H1 (cell line): ENCODE data around the gene LRRC27. TPM values are rescaled to one million over a fixed set of nuclear protein-coding genes. Genes with fewer than 3 reads are reported as not detected.
A peak's percentile ranks its signal among the peaks of the same experiment; 100 is the strongest.

Experiments
- CTCF ChIA-PET: fragments of 300-600 bp; sonication (Branson Sonifier 250); formaldehyde crosslinking; loops from one replicate; lab custom pipeline; 2021; ENCODE audit not compliant: partially characterized antibody; lab: Charles Lee
- POLR2A ChIA-PET: fragments of 300-600 bp; sonication (Branson Sonifier 250); formaldehyde crosslinking; loops from one replicate; lab custom pipeline; 2021; ENCODE audit warnings: inconsistent platforms; ENCODE audit not compliant: partially characterized antibody; lab: Charles Lee
- DNase-seq, 2 experiments: peaks; one replicate each; pipeline versions ENCODE4 v3.0.0 to v3.0.0-alpha.2; 2010 to 2022; ENCODE audit warnings: low spot score in 2 of 2, low read depth in 1 of 2, mixed read lengths in 1 of 2
- FAIRE-seq: peaks from 2 replicates; lab custom pipeline; 2011; peaks lifted over from hg19 to GRCh38; lab: Jason Lieb, UNC
- H2AFZ ChIP-seq: 2 replicates; pipeline ENCODE4 v1.8.1; 2012; ENCODE audit warnings: low read length, inconsistent platforms
- H2AK5ac ChIP-seq: 2 replicates; pipeline ENCODE4 v1.6.1; 2013; ENCODE audit warnings: low read depth, low read length
- H2BK120ac ChIP-seq: replicated peaks from 2 replicates; pipeline ENCODE3; 2013; ENCODE audit warnings: low read depth, low read length, inconsistent platforms
- H2BK12ac ChIP-seq: 2 replicates; pipeline ENCODE4 v1.6.1; 2013; ENCODE audit warnings: low read depth, low read length
- H2BK15ac ChIP-seq: 2 replicates; pipeline ENCODE4 v1.6.1; 2013; ENCODE audit warnings: low read length
- H2BK20ac ChIP-seq: 2 replicates; pipeline ENCODE4 v1.6.1; 2013; ENCODE audit warnings: low read length
- H2BK5ac ChIP-seq: 2 replicates; pipeline ENCODE4 v1.6.1; 2013; ENCODE audit warnings: low read depth, low read length
- H3K14ac ChIP-seq: 2 replicates; pipeline ENCODE4 v1.6.1; 2013; ENCODE audit warnings: inconsistent platforms; ENCODE audit not compliant: insufficient read length
- H3K18ac ChIP-seq: 2 replicates; pipeline ENCODE4 v1.6.1; 2013; ENCODE audit warnings: low read length; ENCODE audit errors: extremely low read depth
- H3K23ac ChIP-seq: 2 replicates; pipeline ENCODE4 v1.6.1; 2013; ENCODE audit warnings: inconsistent platforms; ENCODE audit not compliant: insufficient read length
- H3K23me2 ChIP-seq: 2 replicates; pipeline ENCODE4 v1.6.1; 2013; ENCODE audit warnings: low read depth, low read length
- H3K27ac ChIP-seq: 2 replicates; pipeline ENCODE4 v1.6.1; 2011; ENCODE audit warnings: low read depth, low read length, inconsistent platforms
- H3K27me3 ChIP-seq, 4 experiments: replicated peaks in 1 of 4; 1 replicate in 1 of 4; 2 replicates in 3 of 4; pipeline versions ENCODE4 v1.6.1 to v1.8.1; 2011 to 2013; ENCODE audit warnings: low read length in 3 of 4, mild to moderate bottlenecking in 3 of 4, inconsistent platforms in 2 of 4, mixed read lengths in 2 of 4, moderate library complexity in 1 of 4; ENCODE audit not compliant: control insufficient read depth in 3 of 4, insufficient read depth in 3 of 4; ENCODE audit errors: extremely low read depth in 1 of 4
- H3K36me3 ChIP-seq, 4 experiments: 2 replicates each; pipeline versions ENCODE4 v1.6.1 to v1.8.1; 2011 to 2013; ENCODE audit warnings: mild to moderate bottlenecking in 4 of 4, low read length in 3 of 4, moderate library complexity in 2 of 4, control low read depth in 1 of 4, inconsistent platforms in 1 of 4; ENCODE audit not compliant: insufficient read depth in 4 of 4, control insufficient read depth in 2 of 4
- H3K4ac ChIP-seq: replicated peaks from 2 replicates; pipeline ENCODE3; 2013; ENCODE audit warnings: low read length, low read depth, mixed read lengths, inconsistent platforms; ENCODE audit not compliant: insufficient read length
- H3K4me1 ChIP-seq, 4 experiments: replicated peaks in 1 of 4; 1 replicate in 1 of 4; 2 replicates in 3 of 4; pipeline versions ENCODE4 v1.6.1 to v1.8.1; 2011 to 2013; ENCODE audit warnings: low read length in 3 of 4, inconsistent platforms in 2 of 4, mixed read lengths in 1 of 4; ENCODE audit not compliant: insufficient read depth in 4 of 4, control insufficient read depth in 3 of 4
- H3K4me2 ChIP-seq, 2 experiments: 2 replicates each; pipeline versions ENCODE4 v1.6.1 to v1.8.1; 2011 to 2013; ENCODE audit warnings: low read depth in 2 of 2, low read length in 2 of 2, control low read depth in 1 of 2, inconsistent platforms in 1 of 2, mild to moderate bottlenecking in 1 of 2; ENCODE audit not compliant: insufficient read depth in 1 of 2
- H3K4me3 ChIP-seq, 4 experiments: fragments of 200-600, 300-600 bp in 1 of 4; sonication (generic), shearing (Covaris generic), sonication (Bioruptor Twin) in 1 of 4; 2 replicates each; pipeline versions ENCODE4 v1.5.1 to v1.8.1; 2011 to 2016; ENCODE audit warnings: low read length in 4 of 4, low read depth in 3 of 4, control low read depth in 2 of 4, inconsistent platforms in 2 of 4, mild to moderate bottlenecking in 2 of 4, mixed read lengths in 1 of 4, moderate library complexity in 1 of 4; ENCODE audit not compliant: insufficient read depth in 2 of 4; ENCODE audit errors: extremely low read depth in 1 of 4
- H3K56ac ChIP-seq: replicated peaks from 2 replicates; pipeline ENCODE3; 2013; ENCODE audit warnings: low read depth, mild to moderate bottlenecking, mixed read lengths, low read length, inconsistent platforms; ENCODE audit not compliant: insufficient read length
- H3K79me1 ChIP-seq: 2 replicates; pipeline ENCODE4 v1.6.1; 2013; ENCODE audit warnings: low read depth, low read length, control low read depth
- H3K79me2 ChIP-seq, 2 experiments: 2 replicates each; pipeline versions ENCODE4 v1.6.1 to v1.8.1; 2012 to 2013; ENCODE audit warnings: low read length in 2 of 2, mild to moderate bottlenecking in 2 of 2, inconsistent platforms in 1 of 2; ENCODE audit not compliant: insufficient read depth in 2 of 2, control insufficient read depth in 1 of 2
- H3K9ac ChIP-seq, 4 experiments: replicated peaks in 1 of 4; 1 replicate in 1 of 4; 2 replicates in 3 of 4; pipeline versions ENCODE4 v1.6.1 to v1.8.1; 2011 to 2013; ENCODE audit warnings: low read depth in 3 of 4, low read length in 3 of 4, control low read depth in 2 of 4, mild to moderate bottlenecking in 2 of 4, moderate library complexity in 2 of 4, inconsistent platforms in 1 of 4; ENCODE audit errors: extremely low read depth in 1 of 4
- H3K9me3 ChIP-seq, 2 experiments: 2 replicates each; pipeline versions ENCODE4 v1.6.1 to v1.8.1; 2012 to 2013; ENCODE audit warnings: mild to moderate bottlenecking in 2 of 2, moderate library complexity in 2 of 2, control low read depth in 1 of 2, inconsistent platforms in 1 of 2, low read depth in 1 of 2, low read length in 1 of 2, mixed read lengths in 1 of 2; ENCODE audit not compliant: insufficient read depth in 2 of 2
- H4K20me1 ChIP-seq, 2 experiments: replicated peaks in 1 of 2; 2 replicates each; pipeline versions ENCODE3 to v1.8.1; 2011 to 2013; ENCODE audit warnings: inconsistent platforms in 2 of 2, low read length in 2 of 2, mild to moderate bottlenecking in 1 of 2; ENCODE audit not compliant: insufficient read depth in 2 of 2, control insufficient read depth in 1 of 2
- H4K5ac ChIP-seq: 2 replicates; pipeline ENCODE4 v1.6.1; 2013; ENCODE audit warnings: low read length, low read depth, mixed read lengths, inconsistent platforms; ENCODE audit not compliant: insufficient read length
- H4K8ac ChIP-seq: 2 replicates; pipeline ENCODE4 v1.8.0; 2013; ENCODE audit warnings: mild to moderate bottlenecking, moderate library complexity, low read length, inconsistent platforms; ENCODE audit not compliant: insufficient read depth; ENCODE audit errors: extremely low read depth
- H4K91ac ChIP-seq: replicated peaks from 2 replicates; pipeline ENCODE3; 2013; ENCODE audit warnings: low read length, mixed read lengths, inconsistent platforms; ENCODE audit not compliant: insufficient read length
- BRCA1 ChIP-seq: IDR thresholded peaks from 2 replicates; pipeline ENCODE4 v1.6.1; 2012; ENCODE audit warnings: low read depth, low read length, improper control_type of control experiment
- CEBPB ChIP-seq: IDR thresholded peaks from 2 replicates; pipeline ENCODE4 v1.6.1; 2012; ENCODE audit warnings: low read depth, low read length
- CHD1 ChIP-seq: IDR thresholded peaks from 2 replicates; pipeline ENCODE4 v1.6.1; 2012; ENCODE audit warnings: low read depth, low read length, improper control_type of control experiment
- CHD2 ChIP-seq: IDR thresholded peaks from 2 replicates; pipeline ENCODE4 v1.6.1; 2012; ENCODE audit warnings: low read length, improper control_type of control experiment
- CTBP2 ChIP-seq: IDR thresholded peaks from 2 replicates; pipeline ENCODE4 v1.7.0; 2011; ENCODE audit warnings: borderline replicate concordance, mild to moderate bottlenecking, moderate library complexity, mixed read lengths, low read length; ENCODE audit not compliant: insufficient read depth, insufficient read length
- EP300 ChIP-seq, 2 experiments: IDR thresholded peaks; 1 replicate in 1 of 2; 2 replicates in 1 of 2; pipeline ENCODE4 v1.6.1; 2011 to 2012; ENCODE audit warnings: low read depth in 2 of 2, low read length in 2 of 2, mild to moderate bottlenecking in 2 of 2, borderline replicate concordance in 1 of 2, inconsistent platforms in 1 of 2, moderate library complexity in 1 of 2
- GABPA ChIP-seq: IDR thresholded peaks from 2 replicates; pipeline ENCODE4 v1.6.1; 2011; ENCODE audit warnings: mild to moderate bottlenecking, low read length, moderate library complexity, borderline replicate concordance; ENCODE audit not compliant: insufficient read depth
- RBBP5 ChIP-seq: IDR thresholded peaks from 2 replicates; pipeline ENCODE4 v1.7.1; 2012; ENCODE audit warnings: low read depth, mild to moderate bottlenecking, inconsistent platforms, low read length, moderate library complexity, borderline replicate concordance
- SIN3A ChIP-seq, 2 experiments: IDR thresholded peaks in 1 of 2; conservative IDR thresholded peaks in 1 of 2; 2 replicates each; pipeline ENCODE4 v1.6.1; 2011 to 2012; ENCODE audit warnings: low read length in 2 of 2, improper control_type of control experiment in 1 of 2, low read depth in 1 of 2, mild to moderate bottlenecking in 1 of 2
- SIX5 ChIP-seq: IDR thresholded peaks from 2 replicates; pipeline ENCODE4 v1.6.1; 2011; ENCODE audit warnings: mild to moderate bottlenecking, low read depth, low read length
- WGBS, 2 experiments: shearing (Covaris generic) in 1 of 2; methylation state at CpG; one replicate each; pipeline versions ENCODE4 v1.1.6 to v1.1.7; 2013 to 2015; ENCODE audit warnings: low lambda C conversion rate in 2 of 2, mixed read lengths in 2 of 2, inconsistent platforms in 1 of 2, low coverage in 1 of 2, missing lambda C conversion rate in 1 of 2; ENCODE audit not compliant: insufficient replicate concordance in 2 of 2, insufficient coverage in 1 of 2, insufficient read length in 1 of 2; ENCODE audit errors: extremely low coverage in 1 of 2, missing lambda C conversion rate in 1 of 2; 5-methylcytosine and 5-hydroxymethylcytosine counted together
- polyA plus RNA-seq, 7 experiments: library from polyadenylated mRNA; depleted of rRNA in 3 of 7; stranded (reverse) in 5 of 7; unstranded in 2 of 7; fragments of >200 nt in 5 of 7; fragments of 200-250 nt in 2 of 7; gene quantifications; 1 replicate in 5 of 7; 2 replicates in 1 of 7; 4 replicates in 1 of 7; pipeline versions ENCODE4 v1.2.1 to v1.2.3, GENCODE V29; 2011 to 2013; ENCODE audit warnings: missing spikeins in 2 of 7, mixed read lengths in 2 of 7
- total RNA-seq: library from RNA; stranded (reverse); fragmentation: NEBNext Ultra II Directional; extraction: Animal tissue kit (Norgen Biotek cat#: 25700); gene quantifications from 2 replicates; pipeline ENCODE4 v1.2.1, GENCODE V29; 2021
- TF ChIP-seq, protein P1 (sequence below): IDR thresholded peaks from 2 replicates; pipeline ENCODE4 v1.6.1; 2012; ENCODE audit warnings: low read length, inconsistent platforms

Gene LRRC27
- total and polyA plus RNA-seq, 2 of the 8 experiments (the other 6 are each of a cell fraction or from before 2014, with no cell fraction given) = 1.2 to 3.8 TPM

DNA sequence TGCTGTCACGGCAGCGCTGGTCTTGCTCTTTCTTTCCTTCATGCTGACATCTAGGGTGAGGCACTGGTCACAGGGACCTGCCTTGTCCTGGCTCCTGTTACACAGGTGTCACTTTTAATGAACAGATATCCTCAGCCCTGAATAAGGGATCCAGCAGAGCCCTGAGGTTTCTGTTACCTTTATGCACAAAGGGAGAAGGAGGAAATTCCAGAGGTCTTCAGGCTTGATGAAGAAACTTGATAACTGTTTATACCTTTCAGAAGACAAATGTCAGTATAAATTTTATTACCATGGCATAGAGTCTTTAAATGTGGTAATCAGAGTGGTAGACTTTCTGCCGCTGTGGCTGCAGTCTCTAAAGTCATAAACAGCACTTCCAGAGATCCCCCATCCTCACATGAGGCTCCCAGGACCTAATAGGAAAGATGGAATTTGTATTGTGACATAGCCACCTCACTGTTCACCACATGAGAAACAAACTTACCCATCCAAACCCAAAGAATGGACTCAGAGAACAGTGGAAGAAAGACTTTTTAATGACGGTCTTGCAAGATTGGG, 2.7 kb downstream of the LRRC27 start:
- Histone ChIP-seq H2BK5ac (no peak overlapping the region), H4K5ac (no peak overlapping the region), H3K23me2 (peaks cover 9% of the 10 kb centered on the region), H3K4me2 (no peak overlapping the region), H3K36me3 (no peaks in the 10 kb centered on the region), H3K4me1 (peaks cover 3 to 16% (median 6%) of the 10 kb centered on the region in 4 experiments), H3K23ac (no peak overlapping the region), H3K18ac (no peak overlapping the region), H3K27ac (no peak overlapping the region), H4K20me1 (no peaks in the 10 kb centered on the region), H3K9me3 (no peaks in the 10 kb centered on the region), H2BK120ac (no peak overlapping the region), H3K56ac (no peak overlapping the region), H3K4me3 (0 out of 8 replicates have a peak overlapping the region, but pooled peaks of 1 of the 4 experiments have one; percentile 11), H3K4ac (no peak overlapping the region), H4K8ac (no peak overlapping the region), H2BK20ac (no peak overlapping the region), H2AK5ac (no peak overlapping the region), H3K14ac (no peak overlapping the region), H2BK15ac (no peak overlapping the region), H3K79me2 (peaks cover 1 to 15% of the 10 kb centered on the region in 2 experiments; a peak in 3 of 4 replicates), H3K9ac (no peak overlapping the region), H3K27me3 (0 out of 7 replicates have a peak, but pooled peaks cover 0 to 3% (median 0%) of the 10 kb centered on the region in 4 experiments), H2BK12ac (no peak overlapping the region), H2AFZ (0 out of 2 replicates have a peak overlapping the region, but pooled peaks have one; percentile 12), H3K79me1 (no peaks in the 10 kb centered on the region), H4K91ac (no peak overlapping the region)
- CTCF ChIA-PET = no interaction called here
- no peak for FAIRE-seq
- POLR2A ChIA-PET = no interaction called here
- DNase-seq = no peak
- WGBS, 2 experiments = 90% methylated on average over 4 of the region's 4 CpGs; no CpG with 5 or more reads in 1 of the 2 experiments
- TF ChIP-seq GABPA (no peak), SIN3A (conservative IDR thresholded peaks at IDR 0.05 in 1 of 2, IDR thresholded peaks at IDR 0.05 in 1 of 2; ENCODE audit: low read depth in 1 of 2, low read length in 2 of 2) (no peak), CEBPB (no peak), CTBP2 (no peak), CHD1 (no peak), SIX5 (no peak), RBBP5 (no peak), EP300 (IDR thresholded peaks at IDR 0.05; ENCODE audit: borderline replicate concordance in 1 of 2, low read depth in 2 of 2, low read length in 2 of 2) (no peak), CHD2 (no peak), BRCA1 (no peak)
- TF ChIP-seq, protein P1, sequence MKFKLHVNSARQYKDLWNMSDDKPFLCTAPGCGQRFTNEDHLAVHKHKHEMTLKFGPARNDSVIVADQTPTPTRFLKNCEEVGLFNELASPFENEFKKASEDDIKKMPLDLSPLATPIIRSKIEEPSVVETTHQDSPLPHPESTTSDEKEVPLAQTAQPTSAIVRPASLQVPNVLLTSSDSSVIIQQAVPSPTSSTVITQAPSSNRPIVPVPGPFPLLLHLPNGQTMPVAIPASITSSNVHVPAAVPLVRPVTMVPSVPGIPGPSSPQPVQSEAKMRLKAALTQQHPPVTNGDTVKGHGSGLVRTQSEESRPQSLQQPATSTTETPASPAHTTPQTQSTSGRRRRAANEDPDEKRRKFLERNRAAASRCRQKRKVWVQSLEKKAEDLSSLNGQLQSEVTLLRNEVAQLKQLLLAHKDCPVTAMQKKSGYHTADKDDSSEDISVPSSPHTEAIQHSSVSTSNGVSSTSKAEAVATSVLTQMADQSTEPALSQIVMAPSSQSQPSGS = no peak
